GM12878 (cell line): ENCODE data around the gene SMPDL3B. TPM values are rescaled to one million over a fixed set of nuclear protein-coding genes. Genes with fewer than 3 reads are reported as not detected.

Experiments used
- ATAC-seq: fragments of 200-7000 bp; cut with Tn5 transposase; 3 replicates; pipeline ENCODE4 v1.9.1; 2020; ENCODE audit warnings: mild to moderate bottlenecking, moderate library complexity
- BruUV-seq: library from RNA; stranded (reverse); fragments of 400-500 nt; replicated peaks from 2 replicates; lab custom pipeline; 2021; lab: Mats Ljungman, UMichigan
- CTCF ChIA-PET: fragments of 300-600 bp; sonication (Branson Sonifier 250); formaldehyde crosslinking; extraction: SDS; loops from one replicate; lab custom pipeline; 2021; ENCODE audit warnings: inconsistent platforms; lab: Yijun Ruan, JAX
- POLR2A ChIA-PET: fragments of 350-600 bp; formaldehyde crosslinking; extraction: SDS; loops from one replicate; lab custom pipeline; 2021; ENCODE audit warnings: inconsistent platforms; lab: Charles Lee
- RAD21 ChIA-PET: fragments of 300-600 bp; sonication (Branson Sonifier 250); formaldehyde crosslinking; loops from one replicate; lab custom pipeline; 2023; ENCODE audit warnings: antibody characterized with exemption; ENCODE audit not compliant: unreplicated experiment; lab: Charles Lee
- SMC1A ChIA-PET: fragments of 300-600 bp; sonication (Branson Sonifier 250); formaldehyde crosslinking; loops from one replicate; lab custom pipeline; 2023; ENCODE audit not compliant: unreplicated experiment, uncharacterized antibody; lab: Charles Lee
- DNase-seq: peaks from one replicate; pipeline ENCODE4 v3.0.0-alpha.2; 2011; ENCODE audit warnings: low read depth, low spot score
- FAIRE-seq: peaks from 3 replicates; lab custom pipeline; 2011; peaks lifted over from hg19 to GRCh38; lab: Jason Lieb, UNC
- H2AFZ ChIP-seq: 2 replicates; pipeline ENCODE4 v1.6.0; 2011; ENCODE audit warnings: low read depth, low read length, control low read depth; ENCODE audit not compliant: control insufficient read depth
- H3K27ac ChIP-seq: 2 replicates; pipeline ENCODE4 v1.5.1; 2011; ENCODE audit warnings: control low read depth; ENCODE audit not compliant: control insufficient read depth, insufficient read depth
- H3K27me3 ChIP-seq, 2 experiments: replicated peaks in 1 of 2; 2 replicates each; pipeline versions ENCODE4 v1.6.0 to v1.6.1; 2011; ENCODE audit warnings: low read length in 1 of 2; ENCODE audit not compliant: control insufficient read depth in 2 of 2, insufficient read depth in 2 of 2
- H3K36me3 ChIP-seq, 2 experiments: 2 replicates each; pipeline ENCODE4 v1.5.1; 2011; ENCODE audit warnings: low read length in 1 of 2; ENCODE audit not compliant: control insufficient read depth in 2 of 2, insufficient read depth in 2 of 2
- H3K4me1 ChIP-seq: 2 replicates; pipeline ENCODE4 v1.6.1; 2011; ENCODE audit warnings: mild to moderate bottlenecking, low read length, moderate library complexity, mixed read lengths; ENCODE audit not compliant: control insufficient read depth, insufficient read depth
- H3K4me2 ChIP-seq: 2 replicates; pipeline ENCODE4 v1.6.0; 2011; ENCODE audit warnings: control low read depth; ENCODE audit not compliant: control insufficient read depth, insufficient read depth
- H3K4me3 ChIP-seq: fragments of 200-600 bp; sonication (generic); 2 replicates; pipeline ENCODE4 v1.5.1; 2016
- H3K79me2 ChIP-seq: 2 replicates; pipeline ENCODE4 v1.6.0; 2011; ENCODE audit warnings: low read length; ENCODE audit not compliant: control insufficient read depth, insufficient read depth
- H3K9ac ChIP-seq: 2 replicates; pipeline ENCODE4 v1.8.0; 2011; ENCODE audit warnings: low read length, control low read depth, mixed read lengths; ENCODE audit not compliant: control insufficient read depth, insufficient read depth
- H3K9me3 ChIP-seq: replicated peaks from 3 replicates; pipeline ENCODE4 v1.5.1; 2011; ENCODE audit warnings: mild to moderate bottlenecking, low read length; ENCODE audit not compliant: control insufficient read depth, insufficient read depth
- H4K20me1 ChIP-seq: 2 replicates; pipeline ENCODE4 v1.6.0; 2011; ENCODE audit not compliant: control insufficient read depth, insufficient read depth
- MEF2A ChIP-seq: IDR thresholded peaks from 2 replicates; pipeline ENCODE4 v1.6.1; 2011; ENCODE audit warnings: low read depth, mild to moderate bottlenecking, low read length, moderate library complexity; ENCODE audit not compliant: insufficient read depth
- MTA3 ChIP-seq: IDR thresholded peaks from 2 replicates; pipeline ENCODE4 v1.6.1; 2012; ENCODE audit warnings: low read length, inconsistent platforms, borderline replicate concordance
- RELA ChIP-seq: fragments of 450-650 bp; IDR thresholded peaks from 2 replicates; pipeline ENCODE4 v1.8.0; 2014; ENCODE audit warnings: borderline replicate concordance; ENCODE audit not compliant: partially characterized antibody
- ZNF207 ChIP-seq: fragments of 450-650 bp; IDR thresholded peaks from 2 replicates; pipeline ENCODE4 v1.6.1; 2014; ENCODE audit warnings: antibody characterized with exemption, mild to moderate bottlenecking, borderline replicate concordance
- in situ Hi-C: fragments of 300-500 bp; cut with MboI; formaldehyde crosslinking; loops from 9 replicates; pipeline ENCODE4 v1.14.3; 2018; ENCODE audit warnings: mixed read lengths
- intact Hi-C: fragments of 100-400 bp; cut with micrococcal nuclease; formaldehyde crosslinking; loops from one replicate; pipeline ENCODE4 v1.14.2; 2022; ENCODE audit not compliant: unreplicated experiment
- polyA plus RNA-seq, 11 experiments: library from polyadenylated mRNA; depleted of rRNA in 4 of 11; unstranded in 6 of 11; stranded (reverse) in 5 of 11; fragments of >200 nt; fragmentation: Nextera tagmentation in 4 of 11; fragmentation: Illumina TruSeq in 1 of 11; extraction: Ambion mirVana in 4 of 11; extraction: Trizol in 1 of 11; gene quantifications; 1 replicate in 1 of 11; 2 replicates in 10 of 11; pipeline versions ENCODE4 v1.2.1 to v1.2.3, GENCODE V29; 2011 to 2016; ENCODE audit warnings: inconsistent platforms in 2 of 11, missing spikeins in 2 of 11, low read depth in 1 of 11
- total RNA-seq, 4 experiments: library from RNA; depleted of rRNA in 3 of 4; stranded (reverse); fragments of >200 nt in 3 of 4; fragmentation: Illumina TruSeq in 1 of 4; extraction: Trizol in 1 of 4; gene quantifications; 2 replicates each; pipeline versions ENCODE4 v1.2.1 to v1.2.3, GENCODE V29; 2013 to 2021
- TF ChIP-seq, protein P1 (sequence below): fragments of 150-350 bp; IDR thresholded peaks from 2 replicates; pipeline ENCODE4 v1.6.1; 2016; ENCODE audit warnings: low read depth, low read length
- TF ChIP-seq, protein P2 (sequence below): fragments of 450-650 bp; IDR thresholded peaks from 2 replicates; pipeline ENCODE4 v1.6.1; 2014; ENCODE audit warnings: mild to moderate bottlenecking
- TF ChIP-seq, protein P3 (sequence below): IDR thresholded peaks from 2 replicates; pipeline ENCODE4 v1.6.1; 2012; ENCODE audit warnings: mild to moderate bottlenecking, low read depth, low read length
- TF ChIP-seq, protein P4 (sequence below): IDR thresholded peaks from 2 replicates; pipeline ENCODE4 v1.6.1; 2011; ENCODE audit warnings: low read depth, mild to moderate bottlenecking, low read length, moderate library complexity, borderline replicate concordance; ENCODE audit errors: extremely low read depth

SMPDL3B gene
- total and polyA plus RNA-seq, 10 of the 15 experiments (the other 5 are each of a cell fraction or from before 2014, with no cell fraction given) = 0.56 to 2.7 (median 1.0) TPM

DNA sequence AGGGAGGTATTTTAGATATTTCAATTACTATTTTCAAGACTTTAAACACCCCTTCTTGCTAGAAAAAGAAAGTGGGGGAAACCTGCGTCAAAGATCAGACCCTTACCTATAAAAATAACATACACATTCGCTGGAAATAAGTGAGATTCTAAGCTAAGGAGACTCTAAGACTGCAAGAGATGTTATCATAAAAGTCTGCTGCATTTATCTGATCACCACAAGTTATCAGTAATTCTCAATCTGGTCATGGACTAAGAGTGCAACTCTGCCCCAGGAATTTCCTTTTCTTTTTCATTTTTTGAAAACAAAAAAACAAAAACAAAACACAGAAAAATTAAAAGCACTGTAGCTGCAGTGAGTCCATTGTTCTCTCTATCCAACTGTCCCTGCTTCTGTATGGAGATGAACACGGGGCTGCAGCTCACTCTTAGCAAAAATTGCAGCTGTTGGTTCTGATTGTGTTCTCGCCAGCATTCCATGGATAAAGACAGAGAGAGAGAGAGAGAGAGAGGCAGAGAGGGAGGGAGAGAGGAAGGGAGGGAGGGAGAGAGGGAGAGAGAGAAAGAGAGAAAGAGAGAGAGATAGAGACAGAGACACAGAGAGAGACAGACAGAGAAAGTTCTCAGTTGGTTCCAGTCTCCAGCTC is 39.1 kb downstream of the SMPDL3B start (continued):
- TF ChIP-seq, protein P1, sequence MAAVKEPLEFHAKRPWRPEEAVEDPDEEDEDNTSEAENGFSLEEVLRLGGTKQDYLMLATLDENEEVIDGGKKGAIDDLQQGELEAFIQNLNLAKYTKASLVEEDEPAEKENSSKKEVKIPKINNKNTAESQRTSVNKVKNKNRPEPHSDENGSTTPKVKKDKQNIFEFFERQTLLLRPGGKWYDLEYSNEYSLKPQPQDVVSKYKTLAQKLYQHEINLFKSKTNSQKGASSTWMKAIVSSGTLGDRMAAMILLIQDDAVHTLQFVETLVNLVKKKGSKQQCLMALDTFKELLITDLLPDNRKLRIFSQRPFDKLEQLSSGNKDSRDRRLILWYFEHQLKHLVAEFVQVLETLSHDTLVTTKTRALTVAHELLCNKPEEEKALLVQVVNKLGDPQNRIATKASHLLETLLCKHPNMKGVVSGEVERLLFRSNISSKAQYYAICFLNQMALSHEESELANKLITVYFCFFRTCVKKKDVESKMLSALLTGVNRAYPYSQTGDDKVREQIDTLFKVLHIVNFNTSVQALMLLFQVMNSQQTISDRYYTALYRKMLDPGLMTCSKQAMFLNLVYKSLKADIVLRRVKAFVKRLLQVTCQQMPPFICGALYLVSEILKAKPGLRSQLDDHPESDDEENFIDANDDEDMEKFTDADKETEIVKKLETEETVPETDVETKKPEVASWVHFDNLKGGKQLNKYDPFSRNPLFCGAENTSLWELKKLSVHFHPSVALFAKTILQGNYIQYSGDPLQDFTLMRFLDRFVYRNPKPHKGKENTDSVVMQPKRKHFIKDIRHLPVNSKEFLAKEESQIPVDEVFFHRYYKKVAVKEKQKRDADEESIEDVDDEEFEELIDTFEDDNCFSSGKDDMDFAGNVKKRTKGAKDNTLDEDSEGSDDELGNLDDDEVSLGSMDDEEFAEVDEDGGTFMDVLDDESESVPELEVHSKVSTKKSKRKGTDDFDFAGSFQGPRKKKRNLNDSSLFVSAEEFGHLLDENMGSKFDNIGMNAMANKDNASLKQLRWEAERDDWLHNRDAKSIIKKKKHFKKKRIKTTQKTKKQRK = no peak

DNA sequence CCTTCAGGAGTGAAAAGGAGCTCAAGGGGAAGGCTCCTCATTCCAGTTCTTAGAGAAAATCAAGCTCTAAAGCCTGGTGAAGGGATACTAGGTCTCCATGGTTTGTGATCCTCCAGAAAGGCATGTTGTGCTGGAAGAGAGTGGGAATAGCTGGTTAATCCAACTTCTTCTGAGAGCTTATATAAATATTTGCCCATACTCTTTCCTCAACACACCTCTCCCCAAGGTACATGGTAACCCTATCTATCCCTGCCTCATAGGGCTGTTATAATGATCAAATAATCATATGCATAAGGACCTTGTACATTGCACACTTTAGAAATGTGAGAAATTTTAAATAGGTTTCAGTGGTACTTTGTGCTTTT is 39.6 kb downstream of the SMPDL3B start:
- RAD21 ChIA-PET = interaction anchor here (0.8 to 2.1 kb wide), 5 partner anchors 15 to 249 kb away, joined by 3 to 9 read pairs (median 3); partner anchors contain the start of genes FAM76A, SMPDL3B and XKR8
- intact Hi-C loops (no loop called here), in situ Hi-C loops (no loop called here)
- Histone ChIP-seq H3K36me3 (peaks cover 4 to 9% of the 10 kb centered on the region in 2 experiments; a peak in 3 of 4 replicates), H3K4me1 (peaks cover 3% of the 10 kb centered on the region), H3K9me3 (no peaks in the 10 kb centered on the region), H3K27me3 (no peaks in the 10 kb centered on the region), H2AFZ (no peak overlapping the region), H3K9ac (no peak overlapping the region), H4K20me1 (no peaks in the 10 kb centered on the region), H3K4me3 (no peak overlapping the region), H3K79me2 (no peaks in the 10 kb centered on the region), H3K4me2 (no peak overlapping the region), H3K27ac (no peak overlapping the region)
- POLR2A ChIA-PET = interaction anchor here (0.6 kb wide), 2 partner anchors 16 to 192 kb away, joined by 3 read pairs; no protein-coding TSS in a partner anchor
- FAIRE-seq (no peak), DNase-seq (no peak), ATAC-seq (no peak)
- CTCF ChIA-PET = interaction anchor here (0.6 to 1.8 kb wide), 5 partner anchors 22 to 235 kb away, joined by 3 to 5 read pairs (median 4); partner anchors contain the start of gene STX12
- BruUV-seq = no TSS peak
- SMC1A ChIA-PET = interaction anchor here (0.8 to 1.9 kb wide), 7 partner anchors 10 to 118 kb away, joined by 3 to 7 read pairs (median 4); partner anchors contain the start of gene XKR8
- no peak for TF ChIP-seq MEF2A
- TF ChIP-seq, protein P2, sequence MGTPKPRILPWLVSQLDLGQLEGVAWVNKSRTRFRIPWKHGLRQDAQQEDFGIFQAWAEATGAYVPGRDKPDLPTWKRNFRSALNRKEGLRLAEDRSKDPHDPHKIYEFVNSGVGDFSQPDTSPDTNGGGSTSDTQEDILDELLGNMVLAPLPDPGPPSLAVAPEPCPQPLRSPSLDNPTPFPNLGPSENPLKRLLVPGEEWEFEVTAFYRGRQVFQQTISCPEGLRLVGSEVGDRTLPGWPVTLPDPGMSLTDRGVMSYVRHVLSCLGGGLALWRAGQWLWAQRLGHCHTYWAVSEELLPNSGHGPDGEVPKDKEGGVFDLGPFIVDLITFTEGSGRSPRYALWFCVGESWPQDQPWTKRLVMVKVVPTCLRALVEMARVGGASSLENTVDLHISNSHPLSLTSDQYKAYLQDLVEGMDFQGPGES = no peak
- TF ChIP-seq, protein P3, sequence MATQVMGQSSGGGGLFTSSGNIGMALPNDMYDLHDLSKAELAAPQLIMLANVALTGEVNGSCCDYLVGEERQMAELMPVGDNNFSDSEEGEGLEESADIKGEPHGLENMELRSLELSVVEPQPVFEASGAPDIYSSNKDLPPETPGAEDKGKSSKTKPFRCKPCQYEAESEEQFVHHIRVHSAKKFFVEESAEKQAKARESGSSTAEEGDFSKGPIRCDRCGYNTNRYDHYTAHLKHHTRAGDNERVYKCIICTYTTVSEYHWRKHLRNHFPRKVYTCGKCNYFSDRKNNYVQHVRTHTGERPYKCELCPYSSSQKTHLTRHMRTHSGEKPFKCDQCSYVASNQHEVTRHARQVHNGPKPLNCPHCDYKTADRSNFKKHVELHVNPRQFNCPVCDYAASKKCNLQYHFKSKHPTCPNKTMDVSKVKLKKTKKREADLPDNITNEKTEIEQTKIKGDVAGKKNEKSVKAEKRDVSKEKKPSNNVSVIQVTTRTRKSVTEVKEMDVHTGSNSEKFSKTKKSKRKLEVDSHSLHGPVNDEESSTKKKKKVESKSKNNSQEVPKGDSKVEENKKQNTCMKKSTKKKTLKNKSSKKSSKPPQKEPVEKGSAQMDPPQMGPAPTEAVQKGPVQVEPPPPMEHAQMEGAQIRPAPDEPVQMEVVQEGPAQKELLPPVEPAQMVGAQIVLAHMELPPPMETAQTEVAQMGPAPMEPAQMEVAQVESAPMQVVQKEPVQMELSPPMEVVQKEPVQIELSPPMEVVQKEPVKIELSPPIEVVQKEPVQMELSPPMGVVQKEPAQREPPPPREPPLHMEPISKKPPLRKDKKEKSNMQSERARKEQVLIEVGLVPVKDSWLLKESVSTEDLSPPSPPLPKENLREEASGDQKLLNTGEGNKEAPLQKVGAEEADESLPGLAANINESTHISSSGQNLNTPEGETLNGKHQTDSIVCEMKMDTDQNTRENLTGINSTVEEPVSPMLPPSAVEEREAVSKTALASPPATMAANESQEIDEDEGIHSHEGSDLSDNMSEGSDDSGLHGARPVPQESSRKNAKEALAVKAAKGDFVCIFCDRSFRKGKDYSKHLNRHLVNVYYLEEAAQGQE = no peak
- TF ChIP-seq, protein P1 = no peak
- no peak for TF ChIP-seq MTA3
- TF ChIP-seq, protein P4, sequence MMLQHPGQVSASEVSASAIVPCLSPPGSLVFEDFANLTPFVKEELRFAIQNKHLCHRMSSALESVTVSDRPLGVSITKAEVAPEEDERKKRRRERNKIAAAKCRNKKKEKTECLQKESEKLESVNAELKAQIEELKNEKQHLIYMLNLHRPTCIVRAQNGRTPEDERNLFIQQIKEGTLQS = no peak
- no peak for TF ChIP-seq ZNF207
- no peak for TF ChIP-seq RELA
